GM18498 (cell line): Measurements from ENCODE around the gene LARP1B.
"Not testable (repeated sequence)": the region's sequence is repeated elsewhere in the genome, so short reads cannot be mapped to it uniquely, and the experiment has no call there.

Experiments
- ATAC-seq: cut with Tn5 transposase; IDR thresholded peaks from one replicate; pipeline ENCODE4 v1.9.1; 2021; ENCODE audit warnings: mild to moderate bottlenecking, moderate library complexity; ENCODE audit not compliant: unreplicated experiment

LARP1B gene

GRCh38 chr4:128060699-128061565 is at the start of gene LARP1B:
LARP1B (plus strand) TSS chr4:128061312; CDS start chr4:128074952, 13,640 bp downstream.
- ATAC-seq: peak; percentile 91

DNA sequence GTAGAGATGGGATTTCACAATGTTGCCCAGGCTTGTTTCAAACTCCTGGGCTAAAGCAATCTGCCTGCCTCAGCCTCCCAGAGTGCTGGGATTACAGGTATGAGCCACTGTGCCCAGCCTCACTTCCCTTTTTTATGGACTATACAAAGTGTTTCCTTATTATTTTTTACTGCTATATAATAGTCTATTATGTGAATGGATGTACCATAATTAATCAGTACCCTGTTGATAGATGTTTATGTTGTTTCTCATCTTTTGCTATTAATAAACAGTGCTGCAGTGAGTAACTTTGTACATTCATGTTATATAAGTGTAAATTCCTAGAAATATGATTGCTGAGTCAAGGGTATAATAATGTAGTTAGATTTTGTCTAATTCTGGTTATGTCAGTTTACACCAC is 35.8 kb upstream of the LARP1B start:
- no peak for ATAC-seq

GRCh38 chr4:128029907-128030306 is 31.2 kb upstream of the LARP1B start:
- ATAC-seq: no peak

DNA sequence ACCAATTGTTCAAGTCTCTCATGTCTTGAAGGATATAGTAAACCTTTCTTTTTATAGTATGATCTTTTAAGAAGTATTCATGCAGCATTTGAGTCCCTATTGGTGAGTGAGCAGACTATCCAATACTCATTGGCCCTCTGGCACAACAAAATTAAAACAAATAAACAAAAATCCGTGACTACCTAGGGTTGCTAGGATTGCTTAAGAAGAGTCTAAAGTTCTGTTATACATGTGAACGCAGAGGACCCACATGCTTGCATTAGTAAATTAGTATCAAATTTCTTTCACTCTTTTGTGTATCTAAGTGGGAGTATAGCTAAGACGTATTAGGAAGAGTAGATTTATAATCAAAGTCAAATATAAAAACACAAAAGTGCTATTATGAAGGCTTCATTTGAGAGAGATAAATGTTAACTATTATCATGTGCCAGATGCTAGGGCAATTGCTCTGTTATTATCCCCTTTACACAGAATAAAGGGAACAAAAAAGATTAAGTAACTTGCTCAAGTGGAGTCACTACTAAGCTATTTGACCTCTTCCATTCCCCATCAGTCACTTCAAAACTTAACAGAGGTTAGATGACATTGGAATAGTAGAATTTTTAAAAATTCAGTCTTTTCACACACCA is 29.2 kb upstream of the LARP1B start:
- no peak for ATAC-seq

DNA sequence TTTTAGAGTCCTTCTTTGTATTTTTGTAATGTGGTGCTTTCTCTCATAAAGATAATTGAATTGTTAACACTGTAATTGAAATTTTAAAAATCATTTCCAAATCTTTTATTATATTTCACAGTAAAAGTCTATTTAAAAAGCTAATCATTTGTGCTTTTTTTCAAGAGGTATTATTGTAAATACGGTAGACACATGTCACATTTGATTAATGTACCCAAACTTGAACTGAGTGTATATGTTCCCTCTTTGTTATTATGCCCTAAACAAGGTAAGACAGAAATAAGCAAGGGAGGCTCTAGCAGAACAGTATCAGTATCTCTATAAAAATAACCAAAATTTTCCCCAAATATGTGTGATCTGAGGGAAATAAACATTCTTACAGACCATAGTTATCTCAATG is 21.5 kb upstream of the LARP1B start:
- no peak for ATAC-seq

DNA sequence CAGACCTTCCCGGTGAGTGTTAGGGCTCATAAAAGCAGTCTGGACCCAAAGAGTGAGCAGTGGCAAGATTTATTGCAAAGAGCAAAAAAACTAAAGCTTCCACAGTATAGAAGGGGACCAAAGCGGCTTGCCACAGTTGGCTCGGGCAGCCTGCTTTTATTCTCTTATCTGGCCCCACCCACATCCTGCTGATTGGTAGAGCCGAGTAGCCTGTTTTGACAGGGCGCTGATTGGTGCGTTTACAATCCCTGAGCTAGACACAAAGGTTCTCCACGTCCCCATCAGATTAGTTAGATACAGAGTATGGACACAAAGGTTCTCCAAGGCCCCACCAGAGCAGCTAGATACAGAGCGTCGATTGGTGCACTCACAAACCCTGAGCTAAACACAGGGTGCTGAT is 14.1 kb upstream of the LARP1B start:
- ATAC-seq: not testable (repeated sequence)

- ATAC-seq: not testable (repeated sequence)
These were observed 13.6 kb upstream of the LARP1B start for GRCh38 chr4:128047514-128047913.

- ATAC-seq: not testable (repeated sequence)
These were observed 9.9 kb upstream of the LARP1B start for GRCh38 chr4:128051229-128051628.

GRCh38 chr4:128054907-128055306 is 6.2 kb upstream of the LARP1B start:
- not testable (repeated sequence) for ATAC-seq

DNA sequence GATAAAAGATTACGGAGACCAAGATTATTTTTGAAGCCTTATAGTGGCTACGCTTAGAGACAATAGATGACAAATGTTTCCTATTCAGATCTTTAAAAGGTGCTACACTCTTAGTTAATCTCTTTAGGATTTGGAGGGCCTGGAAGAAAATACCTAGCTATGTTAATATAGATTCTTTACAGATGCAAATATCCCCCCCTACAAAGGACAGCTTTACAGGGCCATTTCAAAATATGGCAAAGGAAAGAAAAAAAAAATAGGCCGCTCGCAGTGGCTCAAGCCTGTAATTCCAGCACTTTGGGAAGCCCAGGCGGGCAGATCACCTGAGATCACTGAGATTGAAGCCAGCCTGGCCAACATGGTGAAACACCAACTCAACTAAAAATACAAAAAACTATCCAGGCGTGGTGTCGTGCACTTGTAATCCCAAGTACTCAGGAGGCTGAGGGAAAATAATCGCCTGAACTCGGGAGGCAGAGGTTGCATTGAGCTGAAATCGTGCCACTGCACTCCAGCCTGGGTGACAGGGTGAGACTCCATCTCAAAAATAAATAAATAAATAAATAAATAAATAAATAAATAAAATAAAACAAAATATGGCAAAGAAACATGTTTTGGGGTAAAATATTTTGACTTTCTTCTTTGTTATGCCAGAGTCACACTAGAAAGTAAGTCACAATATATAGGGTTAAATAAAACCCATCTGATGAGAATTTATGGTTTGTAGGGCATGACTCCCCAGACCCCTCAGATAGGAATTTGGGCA is 5.5 kb upstream of the LARP1B start:
- not testable (repeated sequence) for ATAC-seq

DNA sequence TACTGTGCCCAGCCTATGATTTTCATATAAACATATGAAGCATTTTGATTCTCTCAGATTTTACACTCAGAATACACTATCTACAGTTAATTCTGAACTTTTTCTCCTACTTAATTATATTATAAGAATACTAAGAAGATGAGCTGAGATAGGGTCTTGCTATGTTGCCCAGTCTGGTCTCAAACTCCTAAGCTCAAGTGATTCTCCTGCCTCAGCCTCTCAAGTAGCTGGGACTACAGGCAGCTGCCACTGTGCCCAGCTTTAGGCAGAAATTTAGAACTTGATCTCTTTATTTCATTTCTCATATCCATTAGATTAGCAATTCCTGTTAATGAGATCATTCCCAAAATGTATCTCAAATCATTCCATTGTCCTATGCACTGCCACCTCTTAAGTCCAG is 4.7 kb upstream of the LARP1B start:
- no peak for ATAC-seq

GRCh38 chr4:128060121-128060698 is 902 bp upstream of the LARP1B start:
- ATAC-seq: no peak

DNA sequence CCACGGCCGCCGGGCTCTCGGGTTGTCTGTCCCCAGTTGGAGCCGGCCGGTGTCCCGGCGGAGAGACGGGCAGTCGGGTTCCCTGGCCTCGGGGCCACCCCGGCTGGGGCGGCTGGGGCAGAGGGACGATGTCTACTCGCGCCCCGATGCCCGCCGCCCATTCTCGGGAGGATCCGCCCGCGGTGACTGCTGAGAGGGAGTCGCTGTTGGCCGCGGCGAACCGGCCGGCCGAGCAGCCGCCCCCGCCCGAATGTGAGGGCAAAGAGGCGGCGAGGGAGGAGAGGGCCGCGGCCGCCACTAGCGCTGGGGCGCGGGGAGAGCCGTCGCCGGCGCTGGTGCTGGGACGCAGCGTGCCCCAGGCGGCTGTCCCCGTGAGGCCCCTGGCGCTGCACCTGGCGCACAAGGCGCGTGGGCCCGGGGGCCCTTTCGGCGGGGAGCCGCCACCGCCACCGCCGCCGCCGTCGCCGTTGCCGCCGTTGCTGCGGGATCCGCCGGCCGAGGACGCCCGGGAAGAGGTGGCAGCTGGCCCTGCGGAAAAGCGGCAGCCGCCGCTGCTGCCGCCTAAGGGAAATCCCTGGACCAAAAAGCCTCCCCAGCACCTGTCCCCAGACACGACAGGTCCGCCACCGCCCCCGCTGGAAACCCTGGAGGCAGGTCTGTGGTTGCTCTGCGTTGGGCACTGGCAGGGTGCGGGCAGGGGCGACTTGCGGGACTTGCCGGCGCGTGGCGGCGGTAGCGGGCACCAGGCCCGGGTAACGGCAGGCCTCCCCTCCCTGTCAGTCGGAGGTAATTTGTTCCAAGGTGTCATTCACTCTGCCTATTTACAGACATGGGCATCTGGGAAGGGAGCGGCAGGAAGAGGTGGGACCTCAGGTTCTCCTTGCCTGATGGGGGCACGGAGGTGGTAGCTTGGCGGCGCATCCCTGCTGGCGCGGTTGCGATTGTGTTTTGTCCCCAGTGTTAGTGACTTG is 739 bp downstream of the LARP1B start:
- ATAC-seq: peak; percentile 45

GRCh38 chr4:128066453-128066820 is 5.3 kb downstream of the LARP1B start:
- ATAC-seq: not testable (repeated sequence)

DNA sequence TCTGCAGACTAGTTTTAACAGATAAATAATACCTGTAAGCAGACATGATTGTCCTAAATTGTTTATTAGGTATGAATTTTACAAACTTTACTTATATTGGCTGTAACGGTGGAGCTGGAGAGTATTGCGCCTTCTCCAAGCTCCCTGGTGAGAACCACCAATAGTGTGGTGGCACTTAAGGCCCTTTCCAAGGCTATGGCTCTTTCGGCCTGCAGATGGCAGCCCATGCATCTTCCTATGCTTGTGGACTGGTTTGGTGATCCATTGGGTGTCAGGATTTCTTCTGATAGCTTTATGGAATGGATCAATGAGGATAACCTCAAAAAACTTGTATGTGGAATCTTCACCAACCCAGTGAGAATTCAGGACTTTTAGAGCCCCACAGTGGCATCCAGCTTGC is 7.8 kb downstream of the LARP1B start:
- peak; percentile 45 for ATAC-seq

- ATAC-seq: no peak
These were observed 15.4 kb downstream of the LARP1B start for GRCh38 chr4:128076464-128076863.

- ATAC-seq: not testable (repeated sequence)
These were observed 34.2 kb downstream of the LARP1B start for GRCh38 chr4:128095293-128095692.

GRCh38 chr4:128107766-128108165 is 46.7 kb downstream of the LARP1B start:
- no peak for ATAC-seq

DNA sequence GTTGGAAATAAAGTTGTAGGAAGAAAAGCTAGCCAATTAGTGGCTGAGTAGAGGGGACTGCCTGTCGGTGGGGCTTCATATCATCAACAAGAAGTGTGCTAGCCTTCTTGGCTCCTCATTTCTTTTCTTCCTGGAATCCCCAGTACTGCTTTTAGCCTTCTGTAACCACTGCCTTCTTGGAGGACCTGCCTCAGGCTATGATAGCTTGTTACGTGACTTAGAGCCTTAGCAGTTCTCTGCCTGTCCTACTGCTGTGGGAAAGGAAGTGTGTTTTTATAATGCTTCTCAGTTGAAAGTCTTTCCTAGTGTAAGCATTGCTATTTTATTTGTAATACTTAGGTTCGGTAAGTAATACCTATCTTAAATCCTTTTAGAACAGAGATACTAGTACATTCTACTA is 61.9 kb downstream of the LARP1B start:
- no peak for ATAC-seq

- no peak for ATAC-seq
These were observed 69.5 kb downstream of the LARP1B start for GRCh38 chr4:128130621-128131020.
